ENCODE data around the gene INKA2. TPM values are rescaled to one million over a fixed set of nuclear protein-coding genes. Genes with fewer than 3 reads are reported as not detected.

Gene INKA2
- total and polyA plus RNA-seq, 4 experiments from 2014 or later, result 0.16 to 2.4 (median 1.2) TPM

GRCh38 chr1:111762332-111762731 lies 23.1 kb upstream of the INKA2 start:
- no peaks in the 10 kb centered on the region for H3K9me3 ChIP-seq (ENCODE audit: control insufficient read depth in 1 of 2, low read length in 2 of 2)
- CTCF ChIA-PET (ENCODE audit: partially characterized antibody), result interaction anchor here (1.0 to 2.8 kb wide), 5 partner anchors 7 to 47 kb away, joined by 3 to 16 read pairs (median 4); no protein-coding TSS in a partner anchor
- H3K27ac ChIP-seq (ENCODE audit: low read depth, low read length), result no peak overlapping the region
- Mint-ChIP-seq H3K4me1 (peaks cover 10 to 15% (median 12%) of the 10 kb centered on the region in 4 donors), H3K4me3 (no peak overlapping the region), H3K36me3 (peaks cover 41 to 78% of the 10 kb centered on the region in 2 donors), H3K27me3 (no peaks in the 10 kb centered on the region), H3K27ac (peak overlapping the region in 3 of 7 donors; percentile 32 to 64 (median 41)), H3K9me3 (no peaks in the 10 kb centered on the region)
- intact Hi-C loops (cut with micrococcal nuclease), result no loop called here
- H3K36me3 ChIP-seq (ENCODE audit: insufficient read depth, low read length), result peaks cover 71% of the 10 kb centered on the region
- peaks cover 2% of the 10 kb centered on the region for H3K4me1 ChIP-seq (ENCODE audit: insufficient read depth, low read length)
- H3K27me3 ChIP-seq (ENCODE audit: insufficient read depth, low read length), result no peaks in the 10 kb centered on the region
- DNase-seq, result no peak
- POLR2A ChIA-PET (ENCODE audit: partially characterized antibody), result no interaction called here
- H3K4me3 ChIP-seq (ENCODE audit: low read length in 2 of 2), result no peak overlapping the region

- intact Hi-C loops (cut with micrococcal nuclease), result no loop called here
- H3K4me3 ChIP-seq (ENCODE audit: low read length in 2 of 2), result no peak overlapping the region
- Mint-ChIP-seq H3K4me3 (no peak overlapping the region), H3K27me3 (no peaks in the 10 kb centered on the region), H3K36me3 (peaks cover 41 to 76% of the 10 kb centered on the region in 2 donors), H3K4me1 (peaks cover 14 to 21% (median 17%) of the 10 kb centered on the region in 4 donors), H3K9me3 (no peaks in the 10 kb centered on the region), H3K27ac (peak overlapping the region in 1 of 7 donors; percentile 25)
- peaks cover 8% of the 10 kb centered on the region for H3K4me1 ChIP-seq (ENCODE audit: insufficient read depth, low read length)
- H3K9me3 ChIP-seq (ENCODE audit: control insufficient read depth in 1 of 2, low read length in 2 of 2), result no peaks in the 10 kb centered on the region
- DNase-seq, result no peak
- H3K27me3 ChIP-seq (ENCODE audit: insufficient read depth, low read length), result no peaks in the 10 kb centered on the region
- ChIA-PET POLR2A (ENCODE audit: partially characterized antibody) (no interaction called here), CTCF (ENCODE audit: partially characterized antibody) (interaction anchor here (2.8 kb wide), 1 partner anchor 46 kb away, joined by 16 read pairs; no protein-coding TSS in a partner anchor)
- peaks cover 71% of the 10 kb centered on the region for H3K36me3 ChIP-seq (ENCODE audit: insufficient read depth, low read length)
- no peak overlapping the region for H3K27ac ChIP-seq (ENCODE audit: low read depth, low read length)
Observed at GRCh38 chr1:111761717-111762116, 22.5 kb upstream of the INKA2 start.

GRCh38 chr1:111758373-111758772 lies 19.2 kb upstream of the INKA2 start:
- POLR2A ChIA-PET (ENCODE audit: partially characterized antibody), result no interaction called here
- no peak for DNase-seq
- no peaks in the 10 kb centered on the region for H3K27me3 ChIP-seq (ENCODE audit: insufficient read depth, low read length)
- Mint-ChIP-seq H3K4me3 (peak overlapping the region in 5 of 8 donors; percentile 5 to 62 (median 57)), H3K27me3 (peaks cover 0 to 2% of the 10 kb centered on the region in 2 donors), H3K27ac (peak overlapping the region in 6 of 7 donors; percentile 53 to 98 (median 78)), H3K9me3 (peaks cover 0 to 9% (median 0%) of the 10 kb centered on the region in 8 donors), H3K36me3 (peaks cover 33 to 56% of the 10 kb centered on the region in 2 donors), H3K4me1 (peaks cover 26 to 40% (median 33%) of the 10 kb centered on the region in 4 donors)
- CTCF ChIA-PET (ENCODE audit: partially characterized antibody), result interaction anchor here (8.0 kb wide), 1 partner anchor 45 kb away, joined by 73 read pairs; no protein-coding TSS in a partner anchor
- no peaks in the 10 kb centered on the region for H3K9me3 ChIP-seq (ENCODE audit: control insufficient read depth in 1 of 2, low read length in 2 of 2)
- intact Hi-C loops (cut with micrococcal nuclease), result loop anchor here (5.0 kb wide), 1 partner anchor 859 kb away; the partner anchor contains the start of genes CAPZA1 and ST7L
- no peak overlapping the region for H3K4me3 ChIP-seq (ENCODE audit: low read length in 2 of 2)
- peaks cover 20% of the 10 kb centered on the region for H3K4me1 ChIP-seq (ENCODE audit: insufficient read depth, low read length)
- peaks cover 40% of the 10 kb centered on the region for H3K36me3 ChIP-seq (ENCODE audit: insufficient read depth, low read length)
- H3K27ac ChIP-seq (ENCODE audit: low read depth, low read length), result no peak overlapping the region

- DNase-seq, result no peak
- peaks cover 0 to 9% (median 0%) of the 10 kb centered on the region in 8 donors for H3K9me3 Mint-ChIP-seq
- ChIA-PET CTCF (ENCODE audit: partially characterized antibody) (interaction anchor here (1.2 to 8.0 kb wide), 5 partner anchors 12 to 305 kb away, joined by 3 to 73 read pairs (median 42); no protein-coding TSS in a partner anchor), POLR2A (ENCODE audit: partially characterized antibody) (interaction anchor here (0.6 to 4.0 kb wide), 6 partner anchors 10 to 304 kb away, joined by 3 to 47 read pairs (median 7); partner anchors contain the start of gene INKA2)
- peaks cover 17 to 38% of the 10 kb centered on the region in 2 donors for H3K36me3 Mint-ChIP-seq
- Histone ChIP-seq H3K36me3 (ENCODE audit: insufficient read depth, low read length) (peaks cover 23% of the 10 kb centered on the region), H3K27me3 (ENCODE audit: insufficient read depth, low read length) (no peaks in the 10 kb centered on the region), H3K27ac (ENCODE audit: low read depth, low read length) (peak overlapping the region; percentile 93), H3K4me1 (ENCODE audit: insufficient read depth, low read length) (peaks cover 20% of the 10 kb centered on the region), H3K4me3 (ENCODE audit: low read length in 2 of 2) (peak overlapping the region; percentile 63 to 92), H3K9me3 (ENCODE audit: control insufficient read depth in 1 of 2, low read length in 2 of 2) (no peaks in the 10 kb centered on the region)
- peak overlapping the region; percentile 90 to 100 (median 98) for H3K4me3 Mint-ChIP-seq
- peaks cover 0 to 2% of the 10 kb centered on the region in 2 donors for H3K27me3 Mint-ChIP-seq
- H3K27ac Mint-ChIP-seq, result peak overlapping the region; percentile 86 to 99 (median 97)
- intact Hi-C loops (cut with micrococcal nuclease), result loop anchor here (5.0 kb wide), 1 partner anchor 861 kb away; the partner anchor contains the start of genes CAPZA1 and ST7L
- H3K4me1 Mint-ChIP-seq, result peaks cover 26 to 40% (median 33%) of the 10 kb centered on the region in 4 donors
Observed at GRCh38 chr1:111756124-111756513, 16.9 kb upstream of the INKA2 start.

- Histone ChIP-seq H3K36me3 (ENCODE audit: insufficient read depth, low read length) (peaks cover 17% of the 10 kb centered on the region), H3K27me3 (ENCODE audit: insufficient read depth, low read length) (no peaks in the 10 kb centered on the region), H3K4me1 (ENCODE audit: insufficient read depth, low read length) (peaks cover 20% of the 10 kb centered on the region), H3K27ac (ENCODE audit: low read depth, low read length) (peak within 1 kb of the TSS; percentile 93), H3K9me3 (ENCODE audit: control insufficient read depth in 1 of 2, low read length in 2 of 2) (no peaks in the 10 kb centered on the region), H3K4me3 (ENCODE audit: low read length in 2 of 2) (peak within 1 kb of the TSS; percentile 63 to 92)
- ChIA-PET CTCF (ENCODE audit: partially characterized antibody) (interaction anchor here (0.7 to 8.0 kb wide), 16 partner anchors 8 to 534 kb away, joined by 3 to 73 read pairs (median 4); partner anchors contain the start of gene INKA2), POLR2A (ENCODE audit: partially characterized antibody) (interaction anchor here (0.6 to 4.0 kb wide), 24 partner anchors 10 to 968 kb away, joined by 3 to 47 read pairs (median 4); partner anchors contain the start of genes ATP5PB, INKA2, RAP1A and WDR77)
- H3K4me3 Mint-ChIP-seq, result peak within 1 kb of the TSS; percentile 90 to 100 (median 98)
- H3K36me3 Mint-ChIP-seq, result peaks cover 12 to 32% of the 10 kb centered on the region in 2 donors
- peaks cover 0 to 2% of the 10 kb centered on the region in 2 donors for H3K27me3 Mint-ChIP-seq
- H3K27ac Mint-ChIP-seq, result peak within 1 kb of the TSS; percentile 97 to 100 (median 99)
- intact Hi-C loops (cut with micrococcal nuclease), result loop anchor here (1.0 to 5.0 kb wide), 10 partner anchors 16 to 1417 kb away; partner anchors contain the start of genes ATP5PB, CAPZA1, INKA2 and LRIF1
- H3K9me3 Mint-ChIP-seq, result peaks cover 0 to 9% (median 0%) of the 10 kb centered on the region in 8 donors
- peaks cover 26 to 36% (median 33%) of the 10 kb centered on the region in 4 donors for H3K4me1 Mint-ChIP-seq
- peak; percentile 94 to 96 (median 95) for DNase-seq
Observed at GRCh38 chr1:111755331-111756123, 16.3 kb upstream of the INKA2 start, which contains the start of gene DDX20. DDX20 (plus strand) TSS chr1:111755901; CDS start chr1:111755925, 24 bp downstream.

GRCh38 chr1:111754984-111755330 lies 15.8 kb upstream of the INKA2 start:
- peaks cover 23 to 36% (median 31%) of the 10 kb centered on the region in 4 donors for H3K4me1 Mint-ChIP-seq
- ChIA-PET POLR2A (ENCODE audit: partially characterized antibody) (interaction anchor here (0.7 to 4.0 kb wide), 21 partner anchors 11 to 968 kb away, joined by 3 to 47 read pairs (median 4); partner anchors contain the start of genes ATP5PB, INKA2, RAP1A and WDR77), CTCF (ENCODE audit: partially characterized antibody) (interaction anchor here (0.7 to 8.0 kb wide), 14 partner anchors 8 to 534 kb away, joined by 3 to 73 read pairs (median 4); partner anchors contain the start of gene INKA2)
- Histone ChIP-seq H3K27me3 (ENCODE audit: insufficient read depth, low read length) (no peaks in the 10 kb centered on the region), H3K27ac (ENCODE audit: low read depth, low read length) (peak overlapping the region; percentile 93), H3K9me3 (ENCODE audit: control insufficient read depth in 1 of 2, low read length in 2 of 2) (no peaks in the 10 kb centered on the region), H3K4me3 (ENCODE audit: low read length in 2 of 2) (peak overlapping the region; percentile 37 to 92), H3K4me1 (ENCODE audit: insufficient read depth, low read length) (peaks cover 20% of the 10 kb centered on the region), H3K36me3 (ENCODE audit: insufficient read depth, low read length) (peaks cover 12% of the 10 kb centered on the region)
- DNase-seq, result no peak
- peaks cover 0 to 9% (median 0%) of the 10 kb centered on the region in 8 donors for H3K9me3 Mint-ChIP-seq
- peak overlapping the region; percentile 90 to 100 (median 98) for H3K4me3 Mint-ChIP-seq
- H3K27me3 Mint-ChIP-seq, result peaks cover 0 to 2% of the 10 kb centered on the region in 2 donors
- intact Hi-C loops (cut with micrococcal nuclease), result loop anchor here (1.0 to 5.0 kb wide), 10 partner anchors 16 to 1416 kb away; partner anchors contain the start of genes ATP5PB, CAPZA1, INKA2 and LRIF1
- H3K36me3 Mint-ChIP-seq, result peaks cover 7 to 26% of the 10 kb centered on the region in 2 donors
- H3K27ac Mint-ChIP-seq, result peak overlapping the region; percentile 95 to 100 (median 99)

Data from CD4-positive, alpha-beta memory T cell (primary cell).